Neural progenitor cell (in vitro differentiated cells): ENCODE data around the gene OLFML2A. TPM values are rescaled to one million over a fixed set of nuclear protein-coding genes. Genes with fewer than 3 reads are reported as not detected.

Source experiments
- DNase-seq: peaks from one replicate; pipeline ENCODE4 v3.0.0-alpha.2; 2016; ENCODE audit warnings: low spot score
- H2AFZ ChIP-seq: fragments of 200-600 bp; sonication (generic); replicated peaks from 2 replicates; pipeline ENCODE4 v1.6.1; 2016; ENCODE audit warnings: antibody characterized with exemption
- H3F3A ChIP-seq: fragments of 200-600 bp; sonication (generic); 2 replicates; pipeline ENCODE4 v1.6.1; 2016; ENCODE audit warnings: antibody characterized with exemption, low read depth
- H3K27ac ChIP-seq: fragments of 200-600 bp; sonication (generic); 2 replicates; pipeline ENCODE4 v1.5.1; 2016; ENCODE audit warnings: mild to moderate bottlenecking
- H3K27me3 ChIP-seq: fragments of 200-600 bp; sonication (generic); 2 replicates; pipeline ENCODE4 v1.6.1; 2016; ENCODE audit warnings: mild to moderate bottlenecking, moderate library complexity
- H3K36me3 ChIP-seq: fragments of 200-600 bp; sonication (generic); 2 replicates; pipeline ENCODE4 v1.5.1; 2016
- H3K4me1 ChIP-seq: fragments of 200-600 bp; sonication (generic); 2 replicates; pipeline ENCODE4 v1.6.1; 2016; ENCODE audit warnings: mixed run types
- H3K4me2 ChIP-seq: fragments of 200-600 bp; sonication (generic); 2 replicates; pipeline ENCODE4 v1.6.1; 2016
- H3K4me3 ChIP-seq: fragments of 200-600 bp; sonication (generic); 2 replicates; pipeline ENCODE4 v1.5.1; 2016
- H3K79me2 ChIP-seq: fragments of 200-600 bp; sonication (generic); 2 replicates; pipeline ENCODE4 v1.6.1; 2016; ENCODE audit warnings: low read depth
- H3K9ac ChIP-seq: fragments of 200-600 bp; sonication (generic); 2 replicates; pipeline ENCODE4 v1.6.1; 2016
- H3K9me3 ChIP-seq: fragments of 200-600 bp; sonication (generic); 2 replicates; pipeline ENCODE4 v1.5.1; 2016; ENCODE audit warnings: low read depth
- H4K20me1 ChIP-seq: fragments of 200-600 bp; sonication (generic); 2 replicates; pipeline ENCODE4 v1.6.1; 2016; ENCODE audit warnings: low read depth
- H3K27ac Mint-ChIP-seq: 3 replicates; pipeline ENCODE4 v1.8.0; 2021; ENCODE audit warnings: mixed read lengths
- H3K27me3 Mint-ChIP-seq: 2 replicates; pipeline ENCODE4 v1.8.0; 2022; ENCODE audit warnings: low read depth, mild to moderate bottlenecking, inconsistent platforms, moderate library complexity, mixed read lengths; ENCODE audit not compliant: insufficient read depth
- H3K36me3 Mint-ChIP-seq: 3 replicates; pipeline ENCODE4 v1.8.0; 2021; ENCODE audit warnings: mixed read lengths
- H3K4me1 Mint-ChIP-seq: 3 replicates; pipeline ENCODE4 v1.8.0; 2021; ENCODE audit warnings: mixed read lengths
- H3K4me3 Mint-ChIP-seq: 3 replicates; pipeline ENCODE4 v1.8.0; 2021; ENCODE audit warnings: mild to moderate bottlenecking, moderate library complexity, mixed read lengths
- H3K9me3 Mint-ChIP-seq: 3 replicates; pipeline ENCODE4 v1.8.0; 2020; ENCODE audit warnings: mixed read lengths
- EZH2 ChIP-seq: fragments of 200-600 bp; sonication (generic); IDR thresholded peaks from 2 replicates; pipeline ENCODE4 v1.6.1; 2017; ENCODE audit warnings: antibody characterized with exemption, mild to moderate bottlenecking, moderate library complexity
- EZH2phosphoT487 ChIP-seq: fragments of 200-600 bp; sonication (generic); IDR thresholded peaks from 2 replicates; pipeline ENCODE4 v1.6.1; 2017; ENCODE audit warnings: antibody characterized with exemption
- total RNA-seq: library from RNA; depleted of rRNA; stranded (reverse); fragments of >200 nt; gene quantifications from 2 replicates; pipeline ENCODE4 v1.2.3, GENCODE V29; 2015; ENCODE audit warnings: low replicate concordance
- TF ChIP-seq, protein P1 (sequence below): fragments of 200-600 bp; sonication (generic); IDR thresholded peaks from 2 replicates; pipeline ENCODE4 v1.5.1; 2017; ENCODE audit warnings: antibody characterized with exemption, mild to moderate bottlenecking

Gene OLFML2A
- total RNA-seq, 1 donor from 2014 or later = 3.1 TPM

DNA sequence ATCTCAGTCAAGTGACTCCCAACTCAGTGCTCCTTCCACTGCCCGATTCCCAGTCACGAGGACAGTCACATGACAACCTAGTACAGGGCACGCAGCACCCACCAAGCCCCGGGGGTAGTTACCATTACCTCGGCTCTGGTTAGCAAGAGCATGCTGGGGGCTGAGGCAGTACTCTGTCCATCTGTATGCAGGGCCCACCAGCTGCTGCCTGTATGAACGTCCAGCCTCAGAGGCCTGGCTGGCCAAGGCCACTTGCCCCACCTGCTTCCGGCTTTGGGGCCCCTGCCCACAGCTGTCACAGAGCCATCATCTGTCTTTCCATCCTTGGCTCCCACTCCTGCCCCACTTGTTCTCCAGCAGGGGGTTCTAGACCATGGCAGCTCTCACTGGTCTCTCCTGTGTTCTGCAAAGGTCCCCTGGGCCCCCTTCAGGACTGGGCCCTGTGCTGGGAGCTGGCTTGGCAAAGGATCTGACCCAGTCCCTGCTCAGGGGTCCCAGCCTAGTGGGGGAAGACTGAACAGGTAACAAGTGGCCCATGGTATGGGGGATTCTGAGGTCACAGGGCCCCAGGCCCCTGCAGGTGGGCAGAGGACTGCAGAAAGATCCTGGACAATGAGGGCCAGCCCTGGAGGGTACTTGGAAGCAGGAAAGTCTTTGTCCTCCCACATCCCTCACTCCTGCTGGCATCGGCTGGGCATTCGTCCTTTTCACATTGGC, 81.6 kb downstream of the OLFML2A start:
- Histone ChIP-seq H3K27ac (peak overlapping the region; percentile 25), H3K9ac (no peak overlapping the region), H3K27me3 (no peaks in the 10 kb centered on the region), H4K20me1 (peaks cover 61% of the 10 kb centered on the region), H3K36me3 (no peaks in the 10 kb centered on the region), H3F3A (peaks cover 79% of the 10 kb centered on the region), H3K4me3 (no peak overlapping the region), H3K4me2 (no peak overlapping the region), H2AFZ (no peak overlapping the region), H3K9me3 (no peaks in the 10 kb centered on the region), H3K79me2 (peaks cover 43% of the 10 kb centered on the region), H3K4me1 (peaks cover 14% of the 10 kb centered on the region)
- no peak for DNase-seq
- peaks cover 26% of the 10 kb centered on the region for H3K4me1 Mint-ChIP-seq
- TF ChIP-seq, protein P1, sequence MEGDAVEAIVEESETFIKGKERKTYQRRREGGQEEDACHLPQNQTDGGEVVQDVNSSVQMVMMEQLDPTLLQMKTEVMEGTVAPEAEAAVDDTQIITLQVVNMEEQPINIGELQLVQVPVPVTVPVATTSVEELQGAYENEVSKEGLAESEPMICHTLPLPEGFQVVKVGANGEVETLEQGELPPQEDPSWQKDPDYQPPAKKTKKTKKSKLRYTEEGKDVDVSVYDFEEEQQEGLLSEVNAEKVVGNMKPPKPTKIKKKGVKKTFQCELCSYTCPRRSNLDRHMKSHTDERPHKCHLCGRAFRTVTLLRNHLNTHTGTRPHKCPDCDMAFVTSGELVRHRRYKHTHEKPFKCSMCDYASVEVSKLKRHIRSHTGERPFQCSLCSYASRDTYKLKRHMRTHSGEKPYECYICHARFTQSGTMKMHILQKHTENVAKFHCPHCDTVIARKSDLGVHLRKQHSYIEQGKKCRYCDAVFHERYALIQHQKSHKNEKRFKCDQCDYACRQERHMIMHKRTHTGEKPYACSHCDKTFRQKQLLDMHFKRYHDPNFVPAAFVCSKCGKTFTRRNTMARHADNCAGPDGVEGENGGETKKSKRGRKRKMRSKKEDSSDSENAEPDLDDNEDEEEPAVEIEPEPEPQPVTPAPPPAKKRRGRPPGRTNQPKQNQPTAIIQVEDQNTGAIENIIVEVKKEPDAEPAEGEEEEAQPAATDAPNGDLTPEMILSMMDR = no peak
- TF ChIP-seq EZH2phosphoT487 (no peak), EZH2 (no peak)
- peaks cover 8% of the 10 kb centered on the region for H3K36me3 Mint-ChIP-seq
- H3K27ac Mint-ChIP-seq = no peak overlapping the region
- H3K27me3 Mint-ChIP-seq = peaks cover 6% of the 10 kb centered on the region
- H3K4me3 Mint-ChIP-seq = peak overlapping the region; percentile 27
- H3K9me3 Mint-ChIP-seq = no peaks in the 10 kb centered on the region

DNA sequence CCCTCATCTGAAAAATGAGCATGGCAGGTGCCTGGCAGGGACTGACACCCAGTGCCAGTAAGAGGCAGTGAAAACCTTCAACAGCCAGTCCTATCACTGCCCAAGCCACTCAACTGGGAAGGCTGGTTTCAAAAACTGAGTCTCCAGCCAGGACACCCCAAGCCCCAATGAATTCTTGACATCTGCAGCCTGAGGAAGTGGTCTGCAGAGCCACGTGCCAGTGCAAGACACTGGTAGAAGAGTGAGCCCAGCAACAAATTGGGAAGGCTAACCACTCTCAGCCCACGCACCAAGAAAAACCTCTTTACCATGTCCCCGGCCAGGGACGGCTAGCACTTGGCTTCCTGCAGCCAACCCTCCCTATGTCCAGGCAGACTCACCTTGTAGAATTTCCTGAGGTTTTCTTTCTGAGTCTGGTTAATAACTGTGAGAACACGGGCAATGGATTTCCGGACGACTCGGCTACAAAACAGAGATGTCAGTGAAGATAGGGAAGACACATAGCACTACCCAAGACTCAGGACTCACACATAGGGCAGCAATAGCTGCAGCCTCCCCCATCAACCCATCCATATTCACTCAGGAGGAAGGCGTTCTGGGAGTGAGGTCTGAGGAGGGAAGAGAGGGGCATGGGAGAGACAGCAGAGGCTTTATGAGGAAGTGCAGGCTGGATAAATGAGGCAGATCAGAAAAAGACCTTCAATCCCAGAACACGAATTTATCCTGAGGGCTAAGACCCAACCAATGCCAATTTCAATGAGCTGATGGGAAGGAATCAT, 83.1 kb downstream of the OLFML2A start:
- H3K9me3 ChIP-seq = no peaks in the 10 kb centered on the region
- H3K27ac Mint-ChIP-seq = peak overlapping the region; percentile 32
- H3K4me2 ChIP-seq = peak overlapping the region; percentile 98
- H3K9me3 Mint-ChIP-seq = no peaks in the 10 kb centered on the region
- no peak for DNase-seq
- no peak overlapping the region for H2AFZ ChIP-seq
- no peak for TF ChIP-seq EZH2
- TF ChIP-seq EZH2phosphoT487 = no peak
- TF ChIP-seq, protein P1 = no peak
- peaks cover 24% of the 10 kb centered on the region for H3K4me1 Mint-ChIP-seq
- H3K4me3 Mint-ChIP-seq = peak overlapping the region; percentile 95
- H3K79me2 ChIP-seq = peaks cover 43% of the 10 kb centered on the region
- no peaks in the 10 kb centered on the region for H3K36me3 ChIP-seq
- no peak overlapping the region for H3K27ac ChIP-seq
- H3K4me1 ChIP-seq = peaks cover 14% of the 10 kb centered on the region
- H3F3A ChIP-seq = peaks cover 81% of the 10 kb centered on the region
- H3K27me3 ChIP-seq = no peaks in the 10 kb centered on the region
- H3K9ac ChIP-seq = peak overlapping the region; percentile 100
- peak overlapping the region; percentile 99 for H3K4me3 ChIP-seq
- peaks cover 8% of the 10 kb centered on the region for H3K36me3 Mint-ChIP-seq
- peaks cover 6% of the 10 kb centered on the region for H3K27me3 Mint-ChIP-seq
- peaks cover 61% of the 10 kb centered on the region for H4K20me1 ChIP-seq

DNA sequence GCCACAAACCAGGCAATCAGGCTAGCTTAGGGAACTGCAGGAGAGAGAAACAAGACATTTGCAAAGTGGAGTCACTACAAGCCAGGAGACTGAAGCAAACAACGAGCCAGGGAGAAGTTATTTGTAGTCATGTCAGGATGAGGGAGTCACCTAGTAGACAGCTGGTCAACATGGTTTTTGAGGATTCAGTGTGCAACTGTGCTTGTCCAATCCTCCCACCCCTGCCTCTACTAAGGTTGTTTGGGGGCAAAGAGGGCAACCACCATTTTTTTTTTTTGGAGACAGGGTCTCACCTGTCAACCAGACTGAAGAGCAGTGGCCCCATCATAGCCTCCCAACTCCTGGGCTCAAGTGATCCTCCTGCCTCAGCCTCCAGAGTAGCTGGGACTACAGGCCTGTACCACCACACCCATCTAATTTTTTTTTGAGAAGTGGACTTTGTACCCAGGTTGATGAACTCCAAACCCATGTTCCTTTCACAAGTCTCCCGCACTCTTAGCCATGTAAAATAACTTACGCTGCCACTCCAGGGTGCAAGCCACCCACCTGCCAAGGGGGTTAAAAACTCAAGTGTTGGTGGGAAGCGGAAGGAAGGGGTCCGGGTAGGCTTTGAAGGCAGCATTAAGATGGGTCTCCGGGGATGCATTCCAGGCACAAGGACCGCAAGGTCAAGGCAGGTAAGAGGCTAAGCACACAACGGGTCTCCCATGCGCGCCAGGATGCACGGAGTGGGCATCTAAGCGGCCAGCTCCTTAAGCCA, 83.8 kb downstream of the OLFML2A start:
- H3K9ac ChIP-seq = peak overlapping the region; percentile 100
- TF ChIP-seq, protein P1 = no peak
- H3K79me2 ChIP-seq = peaks cover 43% of the 10 kb centered on the region
- Mint-ChIP-seq H3K27me3 (peaks cover 9% of the 10 kb centered on the region), H3K4me1 (peaks cover 22% of the 10 kb centered on the region), H3K36me3 (peaks cover 8% of the 10 kb centered on the region), H3K9me3 (no peaks in the 10 kb centered on the region), H3K27ac (peak overlapping the region; percentile 93), H3K4me3 (peak overlapping the region; percentile 95)
- peak overlapping the region; percentile 99 for H3K4me3 ChIP-seq
- H2AFZ ChIP-seq = no peak overlapping the region
- peaks cover 14% of the 10 kb centered on the region for H3K4me1 ChIP-seq
- no peaks in the 10 kb centered on the region for H3K9me3 ChIP-seq
- peaks cover 58% of the 10 kb centered on the region for H4K20me1 ChIP-seq
- no peaks in the 10 kb centered on the region for H3K27me3 ChIP-seq
- no peaks in the 10 kb centered on the region for H3K36me3 ChIP-seq
- DNase-seq = no peak
- no peak overlapping the region for H3K27ac ChIP-seq
- peaks cover 74% of the 10 kb centered on the region for H3F3A ChIP-seq
- peak overlapping the region; percentile 98 for H3K4me2 ChIP-seq
